WERI-Rb-1 (cell line): ENCODE data around the gene PHLDB1.

Experiments used
- DNase-seq: peaks from one replicate; pipeline ENCODE4 v3.0.0-alpha.2; 2020
- H3K27ac ChIP-seq: fragments of 250-450 bp; sonication (Bioruptor Pico); 2 replicates; pipeline ENCODE4 v1.5.1; 2020; ENCODE audit warnings: mild to moderate bottlenecking, moderate library complexity
- H3K27me3 ChIP-seq: fragments of 250-450 bp; sonication (Bioruptor Pico); 2 replicates; pipeline ENCODE4 v1.5.1; 2021; ENCODE audit warnings: mild to moderate bottlenecking, low read depth, moderate library complexity; ENCODE audit not compliant: insufficient read depth, severe bottlenecking
- H3K36me3 ChIP-seq: fragments of 250-450 bp; sonication (Bioruptor Pico); 2 replicates; pipeline ENCODE4 v1.5.1; 2020; ENCODE audit warnings: mild to moderate bottlenecking, moderate library complexity
- H3K4me3 ChIP-seq: 2 replicates; pipeline ENCODE4 v1.5.1; 2011; ENCODE audit warnings: low read depth, mild to moderate bottlenecking, control low read depth, low read length
- H3K9me3 ChIP-seq: fragments of 250-450 bp; sonication (Bioruptor Pico); 2 replicates; pipeline ENCODE4 v1.5.1; 2021; ENCODE audit warnings: mild to moderate bottlenecking, moderate library complexity; ENCODE audit not compliant: severe bottlenecking
- TF ChIP-seq, protein P1 (sequence below): IDR thresholded peaks from 2 replicates; pipeline ENCODE4 v1.5.1; 2011; ENCODE audit warnings: low read depth, mild to moderate bottlenecking, control low read depth, inconsistent platforms, low read length

Gene PHLDB1

DNA sequence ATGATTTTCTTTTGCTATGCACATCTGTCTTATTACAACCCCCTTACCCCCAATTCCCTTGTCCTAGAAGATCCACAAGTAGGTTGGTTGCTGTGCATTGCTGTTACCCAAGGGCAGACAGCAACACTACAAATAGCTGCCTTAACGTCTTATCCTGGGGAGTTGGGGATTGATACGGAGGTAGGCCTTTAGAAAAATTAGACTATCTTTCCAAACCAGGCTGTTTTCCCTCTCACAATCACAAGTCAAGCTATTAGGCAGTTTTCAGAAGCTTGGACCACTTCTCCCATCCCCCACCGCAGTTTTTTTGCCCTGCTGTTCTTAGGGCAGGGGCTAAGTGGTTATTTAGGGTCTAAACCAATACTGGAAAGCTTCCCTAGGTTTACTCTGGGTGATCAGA lies 2.8 kb upstream of the PHLDB1 start:
- Histone ChIP-seq H3K4me3 (no peak overlapping the region), H3K36me3 (peaks cover 27% of the 10 kb centered on the region), H3K27ac (no peak overlapping the region), H3K9me3 (no peaks in the 10 kb centered on the region), H3K27me3 (no peaks in the 10 kb centered on the region)
- no peak for DNase-seq
- TF ChIP-seq, protein P1, sequence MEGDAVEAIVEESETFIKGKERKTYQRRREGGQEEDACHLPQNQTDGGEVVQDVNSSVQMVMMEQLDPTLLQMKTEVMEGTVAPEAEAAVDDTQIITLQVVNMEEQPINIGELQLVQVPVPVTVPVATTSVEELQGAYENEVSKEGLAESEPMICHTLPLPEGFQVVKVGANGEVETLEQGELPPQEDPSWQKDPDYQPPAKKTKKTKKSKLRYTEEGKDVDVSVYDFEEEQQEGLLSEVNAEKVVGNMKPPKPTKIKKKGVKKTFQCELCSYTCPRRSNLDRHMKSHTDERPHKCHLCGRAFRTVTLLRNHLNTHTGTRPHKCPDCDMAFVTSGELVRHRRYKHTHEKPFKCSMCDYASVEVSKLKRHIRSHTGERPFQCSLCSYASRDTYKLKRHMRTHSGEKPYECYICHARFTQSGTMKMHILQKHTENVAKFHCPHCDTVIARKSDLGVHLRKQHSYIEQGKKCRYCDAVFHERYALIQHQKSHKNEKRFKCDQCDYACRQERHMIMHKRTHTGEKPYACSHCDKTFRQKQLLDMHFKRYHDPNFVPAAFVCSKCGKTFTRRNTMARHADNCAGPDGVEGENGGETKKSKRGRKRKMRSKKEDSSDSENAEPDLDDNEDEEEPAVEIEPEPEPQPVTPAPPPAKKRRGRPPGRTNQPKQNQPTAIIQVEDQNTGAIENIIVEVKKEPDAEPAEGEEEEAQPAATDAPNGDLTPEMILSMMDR = no peak

DNA sequence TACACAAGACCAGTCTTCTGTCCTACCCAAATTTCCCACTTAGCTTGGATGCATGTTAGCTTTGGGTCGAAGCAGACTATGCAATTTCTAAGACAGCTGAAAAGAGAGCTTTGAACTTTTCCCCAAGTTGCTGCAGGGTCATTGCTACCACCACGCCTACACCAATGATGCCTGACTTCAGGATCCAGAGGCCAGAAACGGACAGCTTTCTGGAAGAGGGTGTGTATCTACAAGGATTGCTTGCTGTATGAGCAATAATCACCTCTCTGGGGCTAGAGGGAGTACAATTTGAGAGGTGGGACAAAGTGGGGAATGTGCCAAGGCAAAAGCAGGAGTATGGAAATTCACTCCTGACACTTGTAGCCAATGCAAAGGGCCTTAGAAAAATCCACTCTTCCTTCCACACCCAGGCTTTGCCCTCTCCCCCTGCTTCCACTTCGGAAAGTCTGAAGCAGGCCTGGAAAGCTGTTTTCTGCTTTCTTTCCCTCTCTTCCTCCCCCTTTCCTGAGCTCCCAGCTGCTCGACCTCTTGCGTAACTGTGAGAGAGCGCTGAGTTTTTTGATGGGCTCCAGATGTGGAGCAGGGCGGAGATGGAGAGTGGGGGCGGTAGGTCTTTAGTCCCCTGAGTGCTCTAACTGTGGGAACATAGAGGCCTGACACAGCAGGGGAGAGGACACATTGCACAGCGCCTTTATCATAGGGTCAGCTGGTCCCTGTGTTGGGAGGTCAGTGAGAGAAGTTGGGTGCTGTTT lies 2.1 kb upstream of the PHLDB1 start:
- DNase-seq = no peak
- peaks cover 20% of the 10 kb centered on the region for H3K36me3 ChIP-seq
- H3K27ac ChIP-seq = no peak overlapping the region
- no peaks in the 10 kb centered on the region for H3K27me3 ChIP-seq
- TF ChIP-seq, protein P1 = no peak
- H3K9me3 ChIP-seq = no peaks in the 10 kb centered on the region
- H3K4me3 ChIP-seq = no peak overlapping the region

DNA sequence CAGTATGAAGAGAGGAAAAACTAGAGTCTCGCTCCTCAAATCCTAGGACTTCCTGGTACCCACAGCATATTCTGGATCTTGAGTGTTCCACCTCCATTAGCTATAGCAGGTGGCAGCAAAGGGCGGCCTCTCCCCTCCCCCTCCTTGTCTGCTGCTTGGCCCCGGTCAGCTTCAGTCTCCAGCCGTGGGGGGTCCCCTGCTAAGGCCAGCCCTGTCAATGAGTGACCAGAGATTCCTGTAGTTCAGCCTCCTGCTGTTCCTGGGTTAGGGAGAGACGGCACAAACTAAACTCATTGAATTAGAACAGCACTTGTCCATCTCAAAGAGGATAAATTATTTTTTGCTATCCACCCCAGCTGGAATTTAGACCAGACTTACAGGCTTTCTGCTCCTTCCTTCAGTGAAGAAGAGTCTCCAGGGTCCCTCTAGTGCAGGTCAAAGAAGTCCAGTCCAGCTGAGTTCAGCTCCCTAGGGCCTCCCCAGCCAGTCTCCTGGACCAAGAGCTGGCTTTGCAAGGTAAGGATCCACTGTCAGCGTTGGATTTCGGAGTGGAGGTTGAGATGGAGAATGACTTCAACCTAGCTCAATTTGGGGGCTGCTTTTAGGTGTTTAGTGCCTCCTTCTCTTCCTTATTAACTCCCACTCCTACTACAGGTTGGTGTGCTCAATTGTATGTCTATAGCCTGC lies 1.1 kb upstream of the PHLDB1 start:
- no peaks in the 10 kb centered on the region for H3K9me3 ChIP-seq
- H3K27me3 ChIP-seq = no peaks in the 10 kb centered on the region
- TF ChIP-seq, protein P1 = no peak
- H3K27ac ChIP-seq = no peak overlapping the region
- peak; percentile 35 for DNase-seq
- no peak overlapping the region for H3K4me3 ChIP-seq
- H3K36me3 ChIP-seq = peaks cover 12% of the 10 kb centered on the region

DNA sequence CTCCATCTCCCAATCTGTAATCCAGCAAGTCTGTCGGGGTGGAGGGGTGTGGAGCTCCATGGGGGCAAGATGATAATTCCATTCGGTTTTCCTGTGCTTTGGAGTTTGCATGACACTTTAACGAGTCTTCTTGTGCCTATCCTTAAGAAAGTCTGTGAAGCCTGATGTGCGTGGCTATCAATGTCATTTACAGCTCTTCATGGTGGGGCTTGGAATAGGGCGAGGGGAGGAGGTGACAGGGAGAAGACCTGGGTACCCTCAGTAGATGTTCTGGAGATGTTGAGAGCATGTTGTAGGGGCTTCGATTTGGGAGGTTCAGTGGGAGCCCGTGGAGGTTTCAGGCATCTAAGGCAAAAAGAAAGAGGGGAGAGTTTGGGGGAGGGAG lies 579 bp upstream of the PHLDB1 start:
- TF ChIP-seq, protein P1 = no peak
- no peak for DNase-seq
- Histone ChIP-seq H3K36me3 (peaks cover 6% of the 10 kb centered on the region), H3K4me3 (no peak overlapping the region), H3K27me3 (no peaks in the 10 kb centered on the region), H3K27ac (no peak overlapping the region), H3K9me3 (no peaks in the 10 kb centered on the region)

DNA sequence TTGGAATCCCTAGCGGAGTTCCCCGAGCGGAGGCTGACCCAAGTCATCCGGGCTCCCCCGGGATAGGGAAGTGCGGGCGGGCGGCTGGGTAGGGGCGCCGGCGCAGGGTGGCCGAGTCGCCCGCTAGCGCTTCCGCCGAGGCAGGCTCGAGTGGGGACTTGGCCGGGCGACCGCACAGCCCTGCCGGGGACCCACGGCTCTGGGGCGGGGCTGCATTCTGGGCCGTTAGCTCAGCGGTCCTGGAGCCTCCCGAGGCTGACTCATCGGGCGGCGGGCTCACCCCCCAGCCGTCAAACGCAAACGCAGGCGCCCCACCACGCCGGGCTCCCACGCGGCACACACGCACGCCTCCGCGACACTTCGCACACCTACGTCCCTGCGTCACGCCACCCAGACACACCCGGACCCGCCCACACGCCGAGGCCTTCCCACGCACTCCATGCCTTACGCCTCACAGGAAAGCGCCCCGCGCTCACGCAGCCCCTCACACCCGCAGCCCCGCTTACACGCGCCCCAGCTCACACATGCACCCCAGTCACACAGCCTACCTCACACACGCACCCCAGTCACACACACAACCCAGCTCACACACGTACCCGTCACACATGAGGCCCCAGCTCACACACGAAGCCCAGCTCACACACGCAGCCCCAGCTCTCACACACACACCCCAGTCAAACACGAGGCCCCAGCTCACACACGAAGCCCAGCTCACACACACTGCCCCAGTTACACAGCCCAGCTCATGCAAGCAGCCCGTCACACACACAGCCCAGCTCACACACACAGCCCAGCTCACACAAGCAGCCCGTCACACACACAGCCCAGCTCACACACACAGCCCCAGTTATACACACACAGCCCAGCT lies 1.2 kb downstream of the PHLDB1 start:
- DNase-seq = peak; percentile 24
- Histone ChIP-seq H3K4me3 (peak overlapping the region; percentile 76), H3K27me3 (no peaks in the 10 kb centered on the region), H3K36me3 (no peaks in the 10 kb centered on the region), H3K9me3 (no peaks in the 10 kb centered on the region), H3K27ac (peak overlapping the region; percentile 2; the same call in 1 of the 2 replicates)
- TF ChIP-seq, protein P1 = no peak
